HG02623 (cell line): ENCODE data around the gene CARTPT.

ENCODE experiments used
- ATAC-seq: cut with Tn5 transposase; IDR thresholded peaks from one replicate; pipeline ENCODE4 v1.9.1; 2021; ENCODE audit warnings: moderate library complexity; ENCODE audit not compliant: unreplicated experiment

CARTPT gene

GRCh38 chr5:71719063-71719964, at the start of gene CARTPT:
CARTPT (plus strand) TSS chr5:71719275; CDS start chr5:71719294, 19 bp downstream.
- no peak for ATAC-seq

GRCh38 chr5:71677977-71678376, 41.1 kb upstream of the CARTPT start:
- no peak for ATAC-seq

GRCh38 chr5:71679714-71680113, 39.4 kb upstream of the CARTPT start:
- ATAC-seq, result no peak

GRCh38 chr5:71680510-71680909, 38.6 kb upstream of the CARTPT start:
- ATAC-seq, result no peak

- no peak for ATAC-seq
Observed at GRCh38 chr5:71681296-71681695, 37.8 kb upstream of the CARTPT start.

GRCh38 chr5:71684309-71684708, 34.8 kb upstream of the CARTPT start:
- no peak for ATAC-seq

GRCh38 chr5:71693828-71694427, 25.1 kb upstream of the CARTPT start:
- ATAC-seq, result no peak

GRCh38 chr5:71695071-71695470, 24.0 kb upstream of the CARTPT start:
- no peak for ATAC-seq

GRCh38 chr5:71695595-71695994, 23.5 kb upstream of the CARTPT start:
- no peak for ATAC-seq

GRCh38 chr5:71697967-71698366, 21.1 kb upstream of the CARTPT start:
- no peak for ATAC-seq

- no peak for ATAC-seq
Observed at GRCh38 chr5:71699233-71699632, 19.8 kb upstream of the CARTPT start.

- ATAC-seq, result no peak
Observed at GRCh38 chr5:71699751-71700150, 19.3 kb upstream of the CARTPT start.

- no peak for ATAC-seq
Observed at GRCh38 chr5:71700803-71701202, 18.3 kb upstream of the CARTPT start.

GRCh38 chr5:71701407-71701806, 17.7 kb upstream of the CARTPT start:
- no peak for ATAC-seq

- no peak for ATAC-seq
Observed at GRCh38 chr5:71703941-71704340, 15.1 kb upstream of the CARTPT start.

- ATAC-seq, result no peak
Observed at GRCh38 chr5:71705421-71705820, 13.7 kb upstream of the CARTPT start.

GRCh38 chr5:71706906-71707305, 12.2 kb upstream of the CARTPT start:
- ATAC-seq, result no peak

- ATAC-seq, result no peak
Observed at GRCh38 chr5:71711610-71712009, 7.5 kb upstream of the CARTPT start.

- no peak for ATAC-seq
Observed at GRCh38 chr5:71714911-71715310, 4.2 kb upstream of the CARTPT start.

GRCh38 chr5:71727978-71728377, 8.9 kb downstream of the CARTPT start:
- ATAC-seq, result no peak

GRCh38 chr5:71731015-71731414, 11.9 kb downstream of the CARTPT start:
- no peak for ATAC-seq

- ATAC-seq, result no peak
Observed at GRCh38 chr5:71732011-71732410, 12.9 kb downstream of the CARTPT start.
